ENCODE results near the gene ZNF446. TPM values are rescaled to one million over a fixed set of nuclear protein-coding genes. Genes with fewer than 3 reads are reported as not detected.

Gene ZNF446
- total and polyA plus RNA-seq, 9 of the 15 experiments (the other 6 are each of a cell fraction or from before 2014, with no cell fraction given) = 0.07 to 4.8 (median 1.2) TPM

- TF ChIP-seq POLR2AphosphoS5 (IDR thresholded peaks at IDR 0.05; ENCODE audit: control insufficient read depth, insufficient read depth, low read depth, low read length) (peak; percentile 80), ZNF133 (CRISPR knock-in tag; IDR thresholded peaks at IDR 0.05) (no peak), E2F1 (CRISPR knock-in tag; IDR thresholded peaks at IDR 0.05) (peak; percentile 78; the same call in 1 of the 2 replicates), ZNF311 (CRISPR knock-in tag; IDR thresholded peaks at IDR 0.05) (no peak), TRIM25 (IDR thresholded peaks at IDR 0.05; ENCODE audit: borderline replicate concordance) (no peak), CREBBP (IDR thresholded peaks at IDR 0.05; ENCODE audit: low read depth, low read length) (no peak), EHMT2 (IDR thresholded peaks at IDR 0.05) (no peak; the same call in 1 of the 2 replicates), PRMT5 (CRISPR knock-in tag; IDR thresholded peaks at IDR 0.05) (no peak), RBM34 (IDR thresholded peaks at IDR 0.05; ENCODE audit: borderline replicate concordance, insufficient read depth, low read length) (no peak), ZNF764 (CRISPR knock-in tag; IDR thresholded peaks at IDR 0.05; ENCODE audit: low read depth) (peak; percentile 22; the same call in 1 of the 2 replicates), NFATC3 (IDR thresholded peaks at IDR 0.05) (peak; percentile 64; the same call in 1 of the 2 replicates), JUND (IDR thresholded peaks at IDR 0.05; ENCODE audit: borderline replicate concordance, low read depth, low read length) (peak; percentile 79), JUND (tag; IDR thresholded peaks at IDR 0.05; ENCODE audit: borderline replicate concordance, low read depth, low read length) (peak; percentile 74; the same call in 1 of the 3 replicates), ZBTB34 (CRISPR knock-in tag; IDR thresholded peaks at IDR 0.05) (no peak), ZNF212 (CRISPR knock-in tag; IDR thresholded peaks at IDR 0.05) (no peak), ATF1 (CRISPR knock-in tag; IDR thresholded peaks at IDR 0.05) (peak; percentile 82), ATF1 (tag; IDR thresholded peaks at IDR 0.05) (peak; percentile 91), E2F8 (IDR thresholded peaks at IDR 0.05; ENCODE audit: low read depth, partially characterized antibody) (peak; percentile 95)
- TF ChIP-seq, protein P1, sequence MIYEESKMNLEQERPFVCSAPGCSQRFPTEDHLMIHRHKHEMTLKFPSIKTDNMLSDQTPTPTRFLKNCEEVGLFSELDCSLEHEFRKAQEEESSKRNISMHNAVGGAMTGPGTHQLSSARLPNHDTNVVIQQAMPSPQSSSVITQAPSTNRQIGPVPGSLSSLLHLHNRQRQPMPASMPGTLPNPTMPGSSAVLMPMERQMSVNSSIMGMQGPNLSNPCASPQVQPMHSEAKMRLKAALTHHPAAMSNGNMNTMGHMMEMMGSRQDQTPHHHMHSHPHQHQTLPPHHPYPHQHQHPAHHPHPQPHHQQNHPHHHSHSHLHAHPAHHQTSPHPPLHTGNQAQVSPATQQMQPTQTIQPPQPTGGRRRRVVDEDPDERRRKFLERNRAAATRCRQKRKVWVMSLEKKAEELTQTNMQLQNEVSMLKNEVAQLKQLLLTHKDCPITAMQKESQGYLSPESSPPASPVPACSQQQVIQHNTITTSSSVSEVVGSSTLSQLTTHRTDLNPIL (CRISPR knock-in tag; IDR thresholded peaks at IDR 0.05) = no peak
Measured at GRCh38 chr19:58519355-58520256, 43.5 kb downstream of the ZNF446 start, which contains the start of gene ZBTB45 (continued).
